Measurements from ENCODE around the gene C1QTNF6. TPM values are rescaled to one million over a fixed set of nuclear protein-coding genes. Genes with fewer than 3 reads are reported as not detected.

The C1QTNF6 gene
- total and polyA plus RNA-seq, 2 of the 4 experiments (the other 2 are of a cell fraction): 1.1 to 10.9 TPM

Small RNAs within 50 kb of the gene (microRNA-seq; reads per million reads assigned to microRNA genes)
- gene Z82188.1 (ENCODE audit: insufficient read depth, insufficient read length): not detected

Small RNAs within 50 kb of the gene (small RNA-seq; reads per million reads assigned to genes)
- 0 reads per million in 5 experiments for gene Z82188.1

Other genes starting within 250 kb of the C1QTNF6 start
- gene TST, start 168.8 kb downstream of the C1QTNF6 start, total RNA-seq (2012; rRNA removed): 26.9 and 31.7 TPM in 2 replicates
- 37.7 and 44.0 TPM in 2 replicates for gene TST, start 168.8 kb downstream of the C1QTNF6 start, polyA plus RNA-seq (2012; rRNA removed)
- gene MPST, start 168.5 kb downstream of the C1QTNF6 start, total RNA-seq (2012; rRNA removed): 19.2 and 22.5 TPM in 2 replicates
- gene MPST, start 168.5 kb downstream of the C1QTNF6 start, polyA plus RNA-seq (2012; rRNA removed): 43.0 and 60.2 TPM in 2 replicates
- gene KCTD17, start 136.5 kb downstream of the C1QTNF6 start, total RNA-seq (2012; rRNA removed): 28.3 and 29.2 TPM in 2 replicates
- gene KCTD17, start 136.5 kb downstream of the C1QTNF6 start, polyA plus RNA-seq (2012; rRNA removed): 37.3 and 37.8 TPM in 2 replicates
- gene TMPRSS6, start 78.5 kb downstream of the C1QTNF6 start, total RNA-seq (2012; rRNA removed): not detected in 2 replicates
- not detected in 2 replicates for gene TMPRSS6, start 78.5 kb downstream of the C1QTNF6 start, polyA plus RNA-seq (2012; rRNA removed)
- gene IL2RB, start 38.3 kb downstream of the C1QTNF6 start, total RNA-seq (2012; rRNA removed): not detected in 2 replicates
- gene IL2RB, start 38.3 kb downstream of the C1QTNF6 start, polyA plus RNA-seq (2012; rRNA removed): 1.0 and 1.2 TPM in 2 replicates
- under 0.01 TPM in 2 replicates for gene SSTR3, start 24.2 kb upstream of the C1QTNF6 start, total RNA-seq (2012; rRNA removed)
- gene SSTR3, start 24.2 kb upstream of the C1QTNF6 start, polyA plus RNA-seq (2012; rRNA removed): 0.07 TPM in 2 replicates
- gene RAC2, start 56.0 kb upstream of the C1QTNF6 start, total RNA-seq (2012; rRNA removed): 10.0 and 11.1 TPM in 2 replicates
- gene RAC2, start 56.0 kb upstream of the C1QTNF6 start, polyA plus RNA-seq (2012; rRNA removed): 72.3 and 77.1 TPM in 2 replicates
- gene CYTH4, start 94.3 kb upstream of the C1QTNF6 start, total RNA-seq (2012; rRNA removed): 0.28 and 0.36 TPM in 2 replicates
- 0.55 and 0.85 TPM in 2 replicates for gene CYTH4, start 94.3 kb upstream of the C1QTNF6 start, polyA plus RNA-seq (2012; rRNA removed)
- 0.72 and 0.83 TPM in 2 replicates for gene ELFN2, start 239.2 kb upstream of the C1QTNF6 start, total RNA-seq (2012; rRNA removed)
- gene ELFN2, start 239.2 kb upstream of the C1QTNF6 start, polyA plus RNA-seq (2012; rRNA removed): 5.0 and 6.3 TPM in 2 replicates